Astrocyte of the cerebellum (primary cell): Measurements from ENCODE around the gene CHTF18.
"Not testable (repeated sequence)": the region's sequence is repeated elsewhere in the genome, so short reads cannot be mapped to it uniquely, and the experiment has no call there.

ENCODE experiments used
- DNase-seq: peaks from one replicate; pipeline ENCODE4 v3.0.0-alpha.2; 2011; ENCODE audit warnings: low read depth
- H3K4me3 ChIP-seq: 2 replicates; pipeline ENCODE4 v1.5.1; 2011; ENCODE audit warnings: mild to moderate bottlenecking, low read depth, low read length, moderate library complexity
- CTCF ChIP-seq: IDR thresholded peaks from 2 replicates; pipeline ENCODE4 v1.5.1; 2012; ENCODE audit warnings: low read length, low read depth, moderate library complexity, mild to moderate bottlenecking; ENCODE audit errors: missing control alignments
- in situ Hi-C: cut with HindIII; loops from 2 replicates; pipeline ENCODE4 v1.10.0; 2017; ENCODE audit warnings: low sequenced_read_pairs

The CHTF18 gene

GRCh38 chr16:788399-789126, at the start of gene CHTF18:
Gene CHTF18 (plus strand): TSS chr16:788620. CDS start chr16:788685, 65 bp downstream.
- DNase-seq: peak; percentile 69
- no peak for TF ChIP-seq CTCF
- in situ Hi-C loops: no loop called here
- peak within 1 kb of the TSS; percentile 91 for H3K4me3 ChIP-seq

GRCh38 chr16:739560-740458, 48.6 kb upstream of the CHTF18 start:
- H3K4me3 ChIP-seq: peak overlapping the region; percentile 91
- in situ Hi-C loops: no loop called here
- DNase-seq: no peak
- no peak for TF ChIP-seq CTCF

GRCh38 chr16:740459-740763, 48.0 kb upstream of the CHTF18 start:
- no peak for DNase-seq
- in situ Hi-C loops: no loop called here
- peak overlapping the region; percentile 91 for H3K4me3 ChIP-seq
- TF ChIP-seq CTCF: no peak

GRCh38 chr16:740764-741505, 47.5 kb upstream of the CHTF18 start, which contains the start of gene CIAO3:
Gene CIAO3 (minus strand): TSS chr16:740997. CDS start chr16:740985, 12 bp downstream.
- peak; percentile 78 for TF ChIP-seq CTCF
- in situ Hi-C loops: no loop called here
- peak within 1 kb of the TSS; percentile 91 for H3K4me3 ChIP-seq
- peak; percentile 69 for DNase-seq

- no peak for TF ChIP-seq CTCF
- DNase-seq: no peak
- no peak overlapping the region for H3K4me3 ChIP-seq
- in situ Hi-C loops: no loop called here
Observed at GRCh38 chr16:741986-742629, 46.3 kb upstream of the CHTF18 start.

GRCh38 chr16:742894-743293, 45.5 kb upstream of the CHTF18 start:
- DNase-seq, H3K4me3 ChIP-seq, in situ Hi-C loops: not testable (repeated sequence)
